Loucy (cell line): ENCODE measurements around the gene RBM11.

ENCODE experiments used
- CTCF ChIP-seq: fragments of 200-600 bp; sonication (generic); conservative IDR thresholded peaks from 2 replicates; pipeline ENCODE4 v1.5.1; 2014; ENCODE audit warnings: mild to moderate bottlenecking, antibody characterized with exemption, low read length
- EZH2phosphoT487 ChIP-seq: fragments of 200-600 bp; IDR thresholded peaks from 2 replicates; pipeline ENCODE4 v1.6.1; 2018; ENCODE audit warnings: antibody characterized with exemption, mild to moderate bottlenecking, moderate library complexity, borderline replicate concordance

- TF ChIP-seq CTCF (no peak), EZH2phosphoT487 (no peak)
Measured at GRCh38 chr21:14271641-14272040, 55.7 kb downstream of the RBM11 start.
